Caco-2 (cell line): ENCODE data around the gene ZNF148. TPM values are rescaled to one million over a fixed set of nuclear protein-coding genes. Genes with fewer than 3 reads are reported as not detected.

Experiments
- BruUV-seq: library from RNA; stranded (reverse); fragments of 400-500 nt; replicated peaks from 2 replicates; lab custom pipeline; 2021; lab: Mats Ljungman, UMichigan
- CTCF ChIA-PET: fragments of 300-600 bp; sonication (Branson Sonifier 250); formaldehyde crosslinking; loops from one replicate; lab custom pipeline; 2022; ENCODE audit warnings: antibody characterized with exemption; lab: Charles Lee
- POLR2A ChIA-PET: fragments of 300-600 bp; sonication (Branson Sonifier 250); formaldehyde crosslinking; loops from one replicate; lab custom pipeline; 2022; ENCODE audit warnings: antibody characterized with exemption; lab: Charles Lee
- DNase-seq, 2 experiments: peaks; one replicate each; pipeline versions ENCODE4 v3.0.0 to v3.0.0-alpha.2; 2020 to 2022
- H3K27me3 ChIP-seq: replicated peaks from 2 replicates; pipeline ENCODE4 v1.6.0; 2011; ENCODE audit warnings: low read length; ENCODE audit not compliant: control insufficient read depth, insufficient read depth
- H3K36me3 ChIP-seq: 2 replicates; pipeline ENCODE4 v1.5.1; 2011; ENCODE audit warnings: low read length; ENCODE audit not compliant: control insufficient read depth, insufficient read depth
- H3K4me1 ChIP-seq: fragments of 250-450 bp; sonication (Bioruptor Pico); 2 replicates; pipeline ENCODE4 v1.5.1; 2020; ENCODE audit warnings: mild to moderate bottlenecking
- H3K4me3 ChIP-seq: 2 replicates; pipeline ENCODE4 v1.5.1; 2011; ENCODE audit warnings: low read depth, mild to moderate bottlenecking, control low read depth, low read length
- H3K9me3 ChIP-seq: fragments of 250-450 bp; sonication (Bioruptor Pico); 2 replicates; pipeline ENCODE4 v1.5.1; 2020; ENCODE audit warnings: mild to moderate bottlenecking, moderate library complexity
- H3K27ac Mint-ChIP-seq: one replicate; pipeline ENCODE4 v1.8.0; 2022; ENCODE audit warnings: mixed read lengths; ENCODE audit not compliant: unreplicated experiment
- H3K27me3 Mint-ChIP-seq: one replicate; pipeline ENCODE4 v1.8.0; 2022; ENCODE audit warnings: mixed read lengths; ENCODE audit not compliant: insufficient read depth, unreplicated experiment
- H3K36me3 Mint-ChIP-seq: one replicate; pipeline ENCODE4 v1.8.0; 2022; ENCODE audit warnings: mild to moderate bottlenecking, mixed read lengths; ENCODE audit not compliant: insufficient read depth, unreplicated experiment
- H3K4me1 Mint-ChIP-seq: one replicate; pipeline ENCODE4 v1.8.0; 2022; ENCODE audit warnings: low read depth, mixed read lengths; ENCODE audit not compliant: unreplicated experiment
- H3K4me3 Mint-ChIP-seq: one replicate; pipeline ENCODE4 v1.8.0; 2022; ENCODE audit warnings: mild to moderate bottlenecking, moderate library complexity, mixed read lengths; ENCODE audit not compliant: unreplicated experiment
- H3K9me3 Mint-ChIP-seq: one replicate; pipeline ENCODE4 v1.8.0; 2022; ENCODE audit warnings: mixed read lengths; ENCODE audit not compliant: unreplicated experiment
- intact Hi-C: fragments of 100-400 bp; cut with micrococcal nuclease; formaldehyde crosslinking; loops from one replicate; pipeline ENCODE4 v1.10.0; 2022; ENCODE audit not compliant: unreplicated experiment
- total RNA-seq: library from RNA; stranded (reverse); gene quantifications from 2 replicates; pipeline ENCODE4 v1.2.3, GENCODE V29; 2022
- TF ChIP-seq, protein P1 (sequence below), 2 experiments: fragments of 200-600 bp in 1 of 2; IDR thresholded peaks; 1 replicate in 1 of 2; 2 replicates in 1 of 2; pipeline versions ENCODE4 v1.5.1 to v1.8.0; 2011 to 2022; ENCODE audit warnings: antibody characterized with exemption in 1 of 2, control low read depth in 1 of 2, inconsistent platforms in 1 of 2, low read depth in 1 of 2, low read length in 1 of 2, mild to moderate bottlenecking in 1 of 2, moderate library complexity in 1 of 2; ENCODE audit not compliant: insufficient read depth in 1 of 2, severe bottlenecking in 1 of 2, unreplicated experiment in 1 of 2

The ZNF148 gene
- total RNA-seq, 1 experiment from 2014 or later, result 33.3 TPM

GRCh38 chr3:125300416-125300815, 74.7 kb downstream of the ZNF148 start:
- H3K27me3 ChIP-seq, result no peaks in the 10 kb centered on the region
- H3K36me3 ChIP-seq, result no peaks in the 10 kb centered on the region
- no peaks in the 10 kb centered on the region for H3K27me3 Mint-ChIP-seq
- no peaks in the 10 kb centered on the region for H3K4me1 Mint-ChIP-seq
- no peak overlapping the region for H3K27ac Mint-ChIP-seq
- TF ChIP-seq, protein P1, sequence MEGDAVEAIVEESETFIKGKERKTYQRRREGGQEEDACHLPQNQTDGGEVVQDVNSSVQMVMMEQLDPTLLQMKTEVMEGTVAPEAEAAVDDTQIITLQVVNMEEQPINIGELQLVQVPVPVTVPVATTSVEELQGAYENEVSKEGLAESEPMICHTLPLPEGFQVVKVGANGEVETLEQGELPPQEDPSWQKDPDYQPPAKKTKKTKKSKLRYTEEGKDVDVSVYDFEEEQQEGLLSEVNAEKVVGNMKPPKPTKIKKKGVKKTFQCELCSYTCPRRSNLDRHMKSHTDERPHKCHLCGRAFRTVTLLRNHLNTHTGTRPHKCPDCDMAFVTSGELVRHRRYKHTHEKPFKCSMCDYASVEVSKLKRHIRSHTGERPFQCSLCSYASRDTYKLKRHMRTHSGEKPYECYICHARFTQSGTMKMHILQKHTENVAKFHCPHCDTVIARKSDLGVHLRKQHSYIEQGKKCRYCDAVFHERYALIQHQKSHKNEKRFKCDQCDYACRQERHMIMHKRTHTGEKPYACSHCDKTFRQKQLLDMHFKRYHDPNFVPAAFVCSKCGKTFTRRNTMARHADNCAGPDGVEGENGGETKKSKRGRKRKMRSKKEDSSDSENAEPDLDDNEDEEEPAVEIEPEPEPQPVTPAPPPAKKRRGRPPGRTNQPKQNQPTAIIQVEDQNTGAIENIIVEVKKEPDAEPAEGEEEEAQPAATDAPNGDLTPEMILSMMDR (IDR thresholded peaks at IDR 0.05; ENCODE audit: insufficient read depth in 1 of 2, low read depth in 1 of 2, low read length in 1 of 2, severe bottlenecking in 1 of 2, unreplicated experiment in 1 of 2), result no peak
- no peaks in the 10 kb centered on the region for H3K9me3 ChIP-seq
- intact Hi-C loops, result no loop called here
- no TSS peak for BruUV-seq
- no peak for DNase-seq
- peaks cover 6% of the 10 kb centered on the region for H3K36me3 Mint-ChIP-seq
- CTCF ChIA-PET, result no interaction called here
- H3K4me1 ChIP-seq, result no peaks in the 10 kb centered on the region
- no peak overlapping the region for H3K4me3 Mint-ChIP-seq
- H3K9me3 Mint-ChIP-seq, result no peaks in the 10 kb centered on the region
- H3K4me3 ChIP-seq, result no peak overlapping the region
- POLR2A ChIA-PET, result no interaction called here

GRCh38 chr3:125294411-125294810, 80.7 kb downstream of the ZNF148 start:
- ChIA-PET POLR2A (no interaction called here), CTCF (no interaction called here)
- Histone ChIP-seq H3K4me3 (no peak overlapping the region), H3K36me3 (no peaks in the 10 kb centered on the region), H3K4me1 (0 out of 2 replicates have a peak, but pooled peaks cover 2% of the 10 kb centered on the region), H3K9me3 (no peaks in the 10 kb centered on the region), H3K27me3 (no peaks in the 10 kb centered on the region)
- intact Hi-C loops, result no loop called here
- H3K9me3 Mint-ChIP-seq, result no peaks in the 10 kb centered on the region
- TF ChIP-seq, protein P1 (IDR thresholded peaks at IDR 0.05; ENCODE audit: insufficient read depth in 1 of 2, low read depth in 1 of 2, low read length in 1 of 2, severe bottlenecking in 1 of 2, unreplicated experiment in 1 of 2), result no peak
- no peak overlapping the region for H3K4me3 Mint-ChIP-seq
- H3K36me3 Mint-ChIP-seq, result no peaks in the 10 kb centered on the region
- no peaks in the 10 kb centered on the region for H3K27me3 Mint-ChIP-seq
- BruUV-seq, result no TSS peak
- no peak overlapping the region for H3K27ac Mint-ChIP-seq
- no peak for DNase-seq
- H3K4me1 Mint-ChIP-seq, result peaks cover 11% of the 10 kb centered on the region

DNA sequence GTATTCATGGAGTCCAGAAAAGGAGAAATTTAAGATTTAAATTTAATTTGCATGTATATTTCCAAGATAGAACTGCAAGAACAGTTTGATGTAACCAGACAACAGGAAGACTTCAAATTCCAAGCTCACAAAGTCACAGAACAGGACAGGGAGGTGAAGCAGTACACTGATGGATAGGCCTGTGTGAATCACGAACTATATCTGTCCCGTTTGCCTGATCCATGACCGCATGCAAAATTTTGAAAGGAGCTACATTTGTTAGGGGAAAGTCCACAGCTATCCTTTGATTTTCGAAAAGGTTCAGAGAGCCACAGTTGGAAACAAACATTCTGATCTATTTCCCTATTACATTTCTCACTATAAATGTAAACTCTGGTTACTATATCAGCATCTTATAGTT, 83.1 kb downstream of the ZNF148 start:
- Histone ChIP-seq H3K4me3 (no peak overlapping the region), H3K9me3 (no peaks in the 10 kb centered on the region), H3K4me1 (0 out of 2 replicates have a peak, but pooled peaks cover 2% of the 10 kb centered on the region), H3K27me3 (no peaks in the 10 kb centered on the region), H3K36me3 (0 out of 2 replicates have a peak, but pooled peaks cover 2% of the 10 kb centered on the region)
- POLR2A ChIA-PET, result no interaction called here
- intact Hi-C loops, result no loop called here
- Mint-ChIP-seq H3K9me3 (no peaks in the 10 kb centered on the region), H3K27ac (no peak overlapping the region), H3K4me3 (no peak overlapping the region), H3K36me3 (no peaks in the 10 kb centered on the region), H3K27me3 (no peaks in the 10 kb centered on the region), H3K4me1 (peaks cover 15% of the 10 kb centered on the region)
- CTCF ChIA-PET, result no interaction called here
- no peak for DNase-seq
- BruUV-seq, result no TSS peak
- TF ChIP-seq, protein P1 (IDR thresholded peaks at IDR 0.05; ENCODE audit: insufficient read depth in 1 of 2, low read depth in 1 of 2, low read length in 1 of 2, severe bottlenecking in 1 of 2, unreplicated experiment in 1 of 2), result no peak
